ENCODE measurements around the gene RNLS. TPM values are rescaled to one million over a fixed set of nuclear protein-coding genes. Genes with fewer than 3 reads are reported as not detected.

RNLS gene
- total RNA-seq, 4 donors from 2014 or later: 8.7 to 19.7 (median 12.9) TPM

- TF ChIP-seq POLR2A (IDR thresholded peaks at IDR 0.05): no peak
- no peak for TF ChIP-seq CTCF (IDR thresholded peaks at IDR 0.05)
- H3K27ac ChIP-seq: no peak overlapping the region
- no peak overlapping the region for H3K4me3 ChIP-seq
- no peaks in the 10 kb centered on the region for H3K27me3 ChIP-seq
- H3K36me3 ChIP-seq: no peaks in the 10 kb centered on the region
- intact Hi-C loops (cut with DNase I; ENCODE audit: low total_unique reads): no loop called here
- H3K9me3 ChIP-seq: no peaks in the 10 kb centered on the region
- H3K4me1 ChIP-seq: no peaks in the 10 kb centered on the region
- DNase-seq: no peak
Measured at GRCh38 chr10:88440541-88440940, 142.6 kb downstream of the RNLS start.

DNA sequence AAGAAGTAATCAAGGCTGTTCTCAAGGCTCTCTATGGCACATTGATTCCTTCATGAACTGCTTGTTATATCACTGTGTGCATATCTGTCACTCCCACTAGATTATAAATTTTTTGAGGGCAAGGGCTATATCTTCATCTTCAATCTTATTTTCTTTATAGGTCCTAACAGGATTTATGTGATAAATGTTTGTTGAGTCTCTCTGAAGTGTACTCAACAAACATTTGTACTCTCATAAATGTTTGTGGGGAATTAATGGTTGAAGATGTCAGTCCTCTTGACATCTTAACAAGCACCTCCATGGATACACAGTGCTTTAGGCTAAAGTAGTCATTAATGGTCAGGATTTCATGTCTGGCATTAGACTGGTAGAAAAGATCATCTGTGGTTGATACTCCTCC is 143.2 kb downstream of the RNLS start:
- no peak overlapping the region for H3K27ac ChIP-seq
- no peaks in the 10 kb centered on the region for H3K27me3 ChIP-seq
- no peaks in the 10 kb centered on the region for H3K9me3 ChIP-seq
- no peak for TF ChIP-seq CTCF (IDR thresholded peaks at IDR 0.05)
- no peak for TF ChIP-seq POLR2A (IDR thresholded peaks at IDR 0.05)
- H3K36me3 ChIP-seq: no peaks in the 10 kb centered on the region
- H3K4me3 ChIP-seq: no peak overlapping the region
- intact Hi-C loops (cut with DNase I; ENCODE audit: low total_unique reads): no loop called here
- no peaks in the 10 kb centered on the region for H3K4me1 ChIP-seq
- no peak for DNase-seq

DNA sequence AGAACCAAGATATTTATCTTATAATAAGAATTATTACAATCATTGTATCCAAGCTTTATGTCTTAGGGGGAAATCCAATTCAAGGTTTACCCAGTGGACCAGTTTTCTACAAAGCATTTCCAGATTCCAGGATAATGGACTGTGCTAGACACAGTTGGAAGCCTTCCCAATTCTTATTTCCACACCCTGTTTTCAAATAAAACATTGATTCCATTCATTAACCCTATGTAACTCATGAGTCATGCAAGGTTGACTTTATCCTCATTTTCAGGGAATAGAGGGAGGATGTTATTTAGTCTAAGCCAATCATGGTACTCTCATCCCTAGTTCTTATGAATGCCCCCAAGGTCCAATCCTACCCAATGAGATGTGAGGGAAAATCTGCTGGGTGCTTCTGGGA is 145.7 kb downstream of the RNLS start:
- intact Hi-C loops (cut with DNase I; ENCODE audit: low total_unique reads): no loop called here

DNA sequence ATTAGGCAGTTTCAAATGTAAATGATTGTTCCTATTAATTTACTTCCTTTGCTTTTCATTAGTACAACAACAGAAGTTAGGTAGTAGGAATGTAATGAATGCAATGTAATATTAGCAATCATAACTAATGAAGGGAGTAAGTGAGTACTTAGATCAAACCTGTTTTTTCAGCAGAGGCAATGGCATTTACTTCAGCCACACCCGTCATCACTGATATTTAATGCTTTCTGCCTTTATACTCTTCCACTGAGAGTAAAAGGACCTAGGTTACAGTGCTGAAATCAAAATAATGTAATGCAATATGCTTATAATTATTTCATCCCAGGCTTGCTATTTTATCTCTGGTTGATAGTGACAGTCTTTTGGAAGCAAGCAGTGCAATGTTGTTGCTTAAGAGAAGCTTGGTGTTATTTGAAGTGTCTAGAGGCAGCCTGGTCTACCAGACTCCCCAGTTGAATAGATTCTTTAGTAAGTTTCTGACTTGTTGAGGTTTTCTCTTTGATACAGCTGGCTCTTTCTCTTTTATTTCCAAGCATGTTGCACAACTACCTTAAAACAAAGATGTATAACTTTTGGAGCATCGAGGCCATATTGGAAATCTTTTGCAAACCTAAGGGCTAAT is 149.4 kb downstream of the RNLS start:
- DNase-seq: no peak
- no peak for TF ChIP-seq CTCF (IDR thresholded peaks at IDR 0.05)
- TF ChIP-seq POLR2A (IDR thresholded peaks at IDR 0.05): no peak
- H3K4me1 ChIP-seq: no peaks in the 10 kb centered on the region
- no peaks in the 10 kb centered on the region for H3K9me3 ChIP-seq
- no peak overlapping the region for H3K27ac ChIP-seq
- intact Hi-C loops (cut with DNase I; ENCODE audit: low total_unique reads): no loop called here
- H3K27me3 ChIP-seq: no peaks in the 10 kb centered on the region
- H3K4me3 ChIP-seq: no peak overlapping the region
- no peaks in the 10 kb centered on the region for H3K36me3 ChIP-seq

More for the DNA sequence above, 145.7 kb downstream of the RNLS start:
- no peaks in the 10 kb centered on the region for H3K9me3 ChIP-seq
- H3K27me3 ChIP-seq: no peaks in the 10 kb centered on the region
- no peaks in the 10 kb centered on the region for H3K4me1 ChIP-seq
- no peak for DNase-seq
- no peaks in the 10 kb centered on the region for H3K36me3 ChIP-seq
- no peak overlapping the region for H3K27ac ChIP-seq
- TF ChIP-seq CTCF (IDR thresholded peaks at IDR 0.05): no peak
- TF ChIP-seq POLR2A (IDR thresholded peaks at IDR 0.05): no peak
- H3K4me3 ChIP-seq: no peak overlapping the region

- intact Hi-C loops (cut with DNase I; ENCODE audit: low total_unique reads): no loop called here
Measured at GRCh38 chr10:88431103-88431502, 152.0 kb downstream of the RNLS start.

More at GRCh38 chr10:88431103-88431502, 152.0 kb downstream of the RNLS start:
- no peak overlapping the region for H3K27ac ChIP-seq
- no peaks in the 10 kb centered on the region for H3K36me3 ChIP-seq
- TF ChIP-seq CTCF (IDR thresholded peaks at IDR 0.05) (no peak), POLR2A (IDR thresholded peaks at IDR 0.05) (no peak)
- H3K27me3 ChIP-seq: no peaks in the 10 kb centered on the region
- no peaks in the 10 kb centered on the region for H3K9me3 ChIP-seq
- no peak for DNase-seq
- H3K4me1 ChIP-seq: no peaks in the 10 kb centered on the region
- no peak overlapping the region for H3K4me3 ChIP-seq
